Measurements from ENCODE around the gene SEC24C.
A peak's percentile ranks its signal among the peaks of the same experiment; 100 is the strongest.

Gene SEC24C

DNA sequence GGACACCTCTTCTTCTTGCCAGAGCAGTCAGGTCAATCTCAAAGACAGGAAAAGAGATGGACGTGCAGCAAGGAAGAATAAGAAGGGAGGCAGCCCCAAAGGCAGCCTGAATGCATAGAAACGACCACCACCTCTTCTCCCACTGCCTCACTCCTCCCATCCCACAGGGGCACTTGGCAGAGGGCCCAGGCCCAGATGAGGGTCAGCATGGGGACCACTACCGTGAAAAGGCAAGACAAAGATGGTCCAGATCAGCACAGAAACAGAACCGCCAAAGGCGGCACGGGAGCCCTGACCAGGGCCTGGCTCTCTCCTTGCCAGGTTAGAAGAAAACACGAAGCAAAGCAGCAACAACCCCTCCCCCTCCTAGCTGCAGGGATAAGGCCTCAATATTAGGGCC, 69.2 kb downstream of the SEC24C start:
- Histone ChIP-seq H3K79me2 (ENCODE audit: insufficient read depth, low read length) (peaks cover 16% of the 10 kb centered on the region; the same call in 1 of the 2 replicates), H3K9ac (ENCODE audit: low read depth, low read length, poor library complexity, severe bottlenecking) (no peak overlapping the region), H3K9me2 (replicated peaks; ENCODE audit: low read depth, low read length) (no peaks in the 10 kb centered on the region), H3K4me2 (ENCODE audit: low read depth, low read length, poor library complexity, severe bottlenecking) (no peak overlapping the region), H4K20me1 (ENCODE audit: insufficient read depth, low read length, poor library complexity, severe bottlenecking) (peaks cover 10% of the 10 kb centered on the region), H3K27me3 (ENCODE audit: insufficient read depth, low read length, poor library complexity, severe bottlenecking) (no peaks in the 10 kb centered on the region), H3K9me3 (ENCODE audit: insufficient read depth, low read depth, low read length) (no peaks in the 10 kb centered on the region), H2AFZ (ENCODE audit: low read length) (no peak overlapping the region), H3F3A (ENCODE audit: low read depth) (peaks cover 12% of the 10 kb centered on the region; the same call in 1 of the 2 replicates), H3K36me3 (ENCODE audit: insufficient read depth, low read length) (peaks cover 45% of the 10 kb centered on the region; the same call in 1 of the 2 replicates), H3K4me3 (ENCODE audit: low read length, poor library complexity, severe bottlenecking) (no peak overlapping the region), H3K4me1 (ENCODE audit: insufficient read depth, low read length, poor library complexity, severe bottlenecking) (peaks cover 10% of the 10 kb centered on the region)
- TF ChIP-seq CTCF (conservative IDR thresholded peaks at IDR 0.05; ENCODE audit: low read length) (no peak), EZH2phosphoT487 (IDR thresholded peaks at IDR 0.05; ENCODE audit: borderline replicate concordance) (no peak)

DNA sequence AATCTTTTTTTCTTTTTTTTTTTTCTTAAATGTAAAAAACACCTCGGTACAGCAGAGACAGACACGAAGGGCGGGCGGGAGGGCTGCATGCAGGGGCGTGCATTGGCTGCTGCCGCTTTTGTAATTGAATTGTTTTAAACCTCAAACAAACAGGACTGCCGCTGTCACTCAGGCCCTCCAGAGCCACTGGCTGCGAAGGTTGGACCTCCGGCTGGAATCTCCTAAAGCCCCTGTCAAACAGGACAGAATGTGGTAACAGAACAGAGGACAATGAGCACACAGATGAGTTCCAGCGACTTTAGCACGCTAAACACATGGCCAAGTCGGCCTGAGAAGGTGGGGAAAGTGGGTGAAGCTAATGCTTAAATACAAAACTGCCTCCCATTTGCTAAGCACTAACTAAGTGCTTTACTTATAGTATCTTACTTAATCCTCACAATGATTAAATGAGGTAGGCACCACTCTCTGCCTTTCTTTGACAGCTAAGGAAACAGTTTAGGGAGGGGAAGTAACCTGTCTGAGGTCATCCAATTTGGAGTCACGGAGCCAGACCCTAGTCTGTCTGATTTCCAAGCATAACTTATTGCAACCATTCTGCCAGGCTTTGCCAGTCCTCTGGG, 70.2 kb downstream of the SEC24C start:
- H3F3A ChIP-seq (ENCODE audit: low read depth): peaks cover 12% of the 10 kb centered on the region; the same call in 1 of the 2 replicates
- TF ChIP-seq EZH2phosphoT487 (IDR thresholded peaks at IDR 0.05; ENCODE audit: borderline replicate concordance) (no peak), CTCF (conservative IDR thresholded peaks at IDR 0.05; ENCODE audit: low read length) (no peak)
- no peaks in the 10 kb centered on the region for H3K27me3 ChIP-seq (ENCODE audit: insufficient read depth, low read length, poor library complexity, severe bottlenecking)
- H3K79me2 ChIP-seq (ENCODE audit: insufficient read depth, low read length): peaks cover 14% of the 10 kb centered on the region; the same call in 1 of the 2 replicates
- peaks cover 10% of the 10 kb centered on the region for H3K4me1 ChIP-seq (ENCODE audit: insufficient read depth, low read length, poor library complexity, severe bottlenecking)
- no peaks in the 10 kb centered on the region for H3K9me2 ChIP-seq (replicated peaks; ENCODE audit: low read depth, low read length)
- no peak overlapping the region for H3K4me3 ChIP-seq (ENCODE audit: low read length, poor library complexity, severe bottlenecking)
- no peaks in the 10 kb centered on the region for H3K9me3 ChIP-seq (ENCODE audit: insufficient read depth, low read depth, low read length)
- H3K36me3 ChIP-seq (ENCODE audit: insufficient read depth, low read length): peaks cover 48% of the 10 kb centered on the region; the same call in 1 of the 2 replicates
- H3K4me2 ChIP-seq (ENCODE audit: low read depth, low read length, poor library complexity, severe bottlenecking): no peak overlapping the region
- H2AFZ ChIP-seq (ENCODE audit: low read length): no peak overlapping the region
- no peak overlapping the region for H3K9ac ChIP-seq (ENCODE audit: low read depth, low read length, poor library complexity, severe bottlenecking)
- peaks cover 10% of the 10 kb centered on the region for H4K20me1 ChIP-seq (ENCODE audit: insufficient read depth, low read length, poor library complexity, severe bottlenecking)

- peaks cover 12% of the 10 kb centered on the region; the same call in 1 of the 2 replicates for H3F3A ChIP-seq (ENCODE audit: low read depth)
- no peak overlapping the region for H2AFZ ChIP-seq (ENCODE audit: low read length)
- peaks cover 51% of the 10 kb centered on the region; the same call in 1 of the 2 replicates for H3K36me3 ChIP-seq (ENCODE audit: insufficient read depth, low read length)
- no peak overlapping the region for H3K4me3 ChIP-seq (ENCODE audit: low read length, poor library complexity, severe bottlenecking)
- no peak overlapping the region for H3K4me2 ChIP-seq (ENCODE audit: low read depth, low read length, poor library complexity, severe bottlenecking)
- peaks cover 6% of the 10 kb centered on the region for H4K20me1 ChIP-seq (ENCODE audit: insufficient read depth, low read length, poor library complexity, severe bottlenecking)
- H3K4me1 ChIP-seq (ENCODE audit: insufficient read depth, low read length, poor library complexity, severe bottlenecking): peaks cover 5% of the 10 kb centered on the region
- no peak overlapping the region for H3K9ac ChIP-seq (ENCODE audit: low read depth, low read length, poor library complexity, severe bottlenecking)
- no peaks in the 10 kb centered on the region for H3K9me2 ChIP-seq (replicated peaks; ENCODE audit: low read depth, low read length)
- H3K27me3 ChIP-seq (ENCODE audit: insufficient read depth, low read length, poor library complexity, severe bottlenecking): no peaks in the 10 kb centered on the region
- H3K79me2 ChIP-seq (ENCODE audit: insufficient read depth, low read length): peaks cover 7% of the 10 kb centered on the region; the same call in 1 of the 2 replicates
- no peaks in the 10 kb centered on the region for H3K9me3 ChIP-seq (ENCODE audit: insufficient read depth, low read depth, low read length)
- TF ChIP-seq CTCF (conservative IDR thresholded peaks at IDR 0.05; ENCODE audit: low read length): peak; percentile 49
- TF ChIP-seq EZH2phosphoT487 (IDR thresholded peaks at IDR 0.05; ENCODE audit: borderline replicate concordance): no peak
Measured at GRCh38 chr10:73814896-73815718, 70.9 kb downstream of the SEC24C start.

All from Loucy (cell line).